ENCODE data around the gene SH3D21.

Gene SH3D21

GRCh38 chr1:36303244-36303643 lies 2.9 kb upstream of the SH3D21 start:
- H3K27ac ChIP-seq, result no peak overlapping the region
- TF ChIP-seq ZFX (IDR thresholded peaks at IDR 0.05) (no peak), CTCF (conservative IDR thresholded peaks at IDR 0.05) (no peak)

- H3K27ac ChIP-seq, result no peak overlapping the region
Measured at GRCh38 chr1:36303650-36304360, 2.4 kb upstream of the SH3D21 start.

GRCh38 chr1:36304521-36304920 lies 1.6 kb upstream of the SH3D21 start:
- H3K27ac ChIP-seq, result no peak overlapping the region
- TF ChIP-seq ZFX (IDR thresholded peaks at IDR 0.05) (no peak), CTCF (conservative IDR thresholded peaks at IDR 0.05) (no peak)

More at GRCh38 chr1:36303650-36304360, 2.4 kb upstream of the SH3D21 start:
- no peak for TF ChIP-seq ZFX (IDR thresholded peaks at IDR 0.05)
- no peak for TF ChIP-seq CTCF (conservative IDR thresholded peaks at IDR 0.05)

GRCh38 chr1:36304970-36305914 lies 926 bp upstream of the SH3D21 start:
- H3K27ac ChIP-seq, result peak overlapping the region; percentile 70
- TF ChIP-seq ZFX (IDR thresholded peaks at IDR 0.05), result no peak
- TF ChIP-seq CTCF (conservative IDR thresholded peaks at IDR 0.05), result no peak

- TF ChIP-seq CTCF (conservative IDR thresholded peaks at IDR 0.05), result no peak
- peak overlapping the region; percentile 70 for H3K27ac ChIP-seq
Measured at GRCh38 chr1:36305915-36306209, 306 bp upstream of the SH3D21 start.

- TF ChIP-seq ZFX (IDR thresholded peaks at IDR 0.05) (no peak), CTCF (conservative IDR thresholded peaks at IDR 0.05) (no peak)
- H3K27ac ChIP-seq, result peak overlapping the region; percentile 70
Measured at GRCh38 chr1:36306902-36307456, 811 bp downstream of the SH3D21 start.
